Measurements from ENCODE around the gene GJC1. TPM values are rescaled to one million over a fixed set of nuclear protein-coding genes. Genes with fewer than 3 reads are reported as not detected.

GJC1 gene
- total and polyA plus RNA-seq, 2 donors (not counting 3 experiments of a cell fraction or from before 2014, with no cell fraction given): 13.8 to 39.7 TPM

DNA sequence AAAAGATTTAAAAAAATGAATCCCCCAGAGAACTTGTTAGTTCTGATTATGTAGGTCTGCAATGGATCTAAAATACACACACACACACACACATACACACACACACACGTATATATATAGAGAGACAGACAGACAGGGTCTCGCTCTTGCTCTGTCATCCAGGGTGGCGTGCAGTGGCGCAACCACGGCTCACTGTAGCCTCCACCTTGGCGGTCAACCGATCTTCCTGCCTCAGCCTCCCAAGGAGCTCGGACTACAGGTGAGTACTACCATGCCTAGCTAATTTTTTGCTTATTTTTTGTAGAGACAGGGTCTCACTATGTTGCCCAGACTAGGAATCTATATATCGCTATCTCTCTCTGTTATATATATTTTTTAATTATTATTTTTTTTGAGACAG is 33.4 kb downstream of the GJC1 start:
- no TSS peak for BruUV-seq (replicated peaks)
- CTCF ChIA-PET: interaction anchor here (1.2 to 2.9 kb wide), 2 partner anchors 17 to 36 kb away, joined by 6 to 14 read pairs; no protein-coding TSS in a partner anchor
- H3K4me3 ChIP-seq (replicated peaks in 1 of 3; ENCODE audit: insufficient read depth in 1 of 3, low read depth in 1 of 3, low read length in 3 of 3): no peak overlapping the region
- POLR2A ChIA-PET: no interaction called here
- H3K79me2 ChIP-seq (ENCODE audit: control insufficient read depth, insufficient read depth, low read length): no peaks in the 10 kb centered on the region
- no peak overlapping the region for H3K9ac ChIP-seq (replicated peaks; ENCODE audit: extremely low read depth, insufficient read depth, low read length)
- DNase-seq (ENCODE audit: low read depth, low spot score) (no peak), FAIRE-seq (no peak)
- no peaks in the 10 kb centered on the region for H3K9me3 ChIP-seq (replicated peaks; ENCODE audit: control insufficient read depth, insufficient read depth, low read length)
- no peaks in the 10 kb centered on the region for H3K9me1 ChIP-seq (replicated peaks; ENCODE audit: control insufficient read depth, extremely low read depth, insufficient read depth, low read length)
- no peaks in the 10 kb centered on the region for H3K27me3 ChIP-seq (ENCODE audit: control insufficient read depth in 2 of 2, insufficient read depth in 2 of 2, low read length in 2 of 2)
- H3K4me1 ChIP-seq (ENCODE audit: control insufficient read depth, extremely low read depth, insufficient read depth, low read length): peaks cover 22% of the 10 kb centered on the region
- TF ChIP-seq, protein P1, sequence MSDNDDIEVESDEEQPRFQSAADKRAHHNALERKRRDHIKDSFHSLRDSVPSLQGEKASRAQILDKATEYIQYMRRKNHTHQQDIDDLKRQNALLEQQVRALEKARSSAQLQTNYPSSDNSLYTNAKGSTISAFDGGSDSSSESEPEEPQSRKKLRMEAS (IDR thresholded peaks at IDR 0.05; ENCODE audit: insufficient read depth, insufficient read length): no peak
- TF ChIP-seq FOS (IDR thresholded peaks at IDR 0.05; ENCODE audit: borderline replicate concordance, insufficient read depth, low read length): no peak
- H3K36me3 ChIP-seq (ENCODE audit: control insufficient read depth in 2 of 2, extremely low read depth in 1 of 2, insufficient read depth in 2 of 2, low read length in 2 of 2): peaks cover 0 to under 1% of the 10 kb centered on the region in 2 experiments
- no peak overlapping the region for H3K27ac ChIP-seq (ENCODE audit: insufficient read depth, low read depth, low read length)
- no peak overlapping the region for H2AFZ ChIP-seq (ENCODE audit: low read depth, low read length)
- dilution Hi-C loops (cut with MboI; ENCODE audit: extremely low pct_ligation_motif_present, low sequenced_read_pairs): no loop called here
- intact Hi-C loops (cut with micrococcal nuclease): no loop called here
- H4K20me1 ChIP-seq (replicated peaks; ENCODE audit: control insufficient read depth, extremely low read depth, insufficient read depth, low read length): no peaks in the 10 kb centered on the region
- no peak overlapping the region for H3K4me2 ChIP-seq (ENCODE audit: insufficient read depth, low read length)

DNA sequence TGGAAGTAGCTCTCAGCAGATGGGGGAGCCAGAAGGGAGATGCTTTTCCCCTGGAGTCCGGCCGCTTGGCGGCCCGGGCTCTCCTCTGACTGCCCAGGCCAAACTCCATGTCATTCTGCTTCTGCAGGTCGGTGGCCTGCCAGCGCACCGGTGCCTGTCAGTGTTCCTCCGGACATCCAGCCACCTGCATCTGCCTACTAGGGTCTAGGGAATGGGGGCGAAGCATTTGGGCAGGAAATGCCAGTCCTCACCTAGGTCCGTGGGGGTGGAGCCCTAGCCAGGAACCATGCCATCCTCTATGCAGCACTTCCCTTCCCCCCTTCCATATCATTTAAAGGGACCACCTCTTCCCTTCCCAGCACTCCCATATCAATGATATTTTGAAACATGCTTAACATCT is 34.2 kb downstream of the GJC1 start:
- H4K20me1 ChIP-seq (replicated peaks; ENCODE audit: control insufficient read depth, extremely low read depth, insufficient read depth, low read length): no peaks in the 10 kb centered on the region
- no TSS peak for BruUV-seq (replicated peaks)
- H3K4me1 ChIP-seq (ENCODE audit: control insufficient read depth, extremely low read depth, insufficient read depth, low read length): peaks cover 22% of the 10 kb centered on the region
- no peaks in the 10 kb centered on the region for H3K9me3 ChIP-seq (replicated peaks; ENCODE audit: control insufficient read depth, insufficient read depth, low read length)
- H3K79me2 ChIP-seq (ENCODE audit: control insufficient read depth, insufficient read depth, low read length): no peaks in the 10 kb centered on the region
- H3K27ac ChIP-seq (ENCODE audit: insufficient read depth, low read depth, low read length): peak overlapping the region; percentile 93
- dilution Hi-C loops (cut with MboI; ENCODE audit: extremely low pct_ligation_motif_present, low sequenced_read_pairs) (no loop called here), intact Hi-C loops (cut with micrococcal nuclease) (loop anchor here (2.0 kb wide), 1 partner anchor 33 kb away; no protein-coding TSS in a partner anchor)
- H3K27me3 ChIP-seq (ENCODE audit: control insufficient read depth in 2 of 2, insufficient read depth in 2 of 2, low read length in 2 of 2): no peaks in the 10 kb centered on the region
- POLR2A ChIA-PET: no interaction called here
- H3K4me3 ChIP-seq (replicated peaks in 1 of 3; ENCODE audit: insufficient read depth in 1 of 3, low read depth in 1 of 3, low read length in 3 of 3): no peak overlapping the region
- no peak for FAIRE-seq
- DNase-seq (ENCODE audit: low read depth, low spot score): no peak
- H3K36me3 ChIP-seq (ENCODE audit: control insufficient read depth in 2 of 2, extremely low read depth in 1 of 2, insufficient read depth in 2 of 2, low read length in 2 of 2): no peaks in the 10 kb centered on the region
- TF ChIP-seq CTCF (IDR thresholded peaks at IDR 0.05; ENCODE audit: extremely low read depth in 1 of 2, insufficient read depth in 1 of 2, low read depth in 1 of 2, low read length in 2 of 2): no peak
- no peak overlapping the region for H2AFZ ChIP-seq (ENCODE audit: low read depth, low read length)
- H3K9ac ChIP-seq (replicated peaks; ENCODE audit: extremely low read depth, insufficient read depth, low read length): no peak overlapping the region
- H3K4me2 ChIP-seq (ENCODE audit: insufficient read depth, low read length): no peak overlapping the region
- CTCF ChIA-PET: interaction anchor here (2.9 kb wide), 1 partner anchor 17 kb away, joined by 14 read pairs; no protein-coding TSS in a partner anchor
- no peaks in the 10 kb centered on the region for H3K9me1 ChIP-seq (replicated peaks; ENCODE audit: control insufficient read depth, extremely low read depth, insufficient read depth, low read length)
